NCI-H2081 (cell line): Measurements from ENCODE around the gene GAST.

ENCODE experiments used
- DNase-seq, 2 experiments: peaks; one replicate each; lab custom pipeline; 2025; lab: John Stamatoyannopoulos, UW

GAST gene

DNA sequence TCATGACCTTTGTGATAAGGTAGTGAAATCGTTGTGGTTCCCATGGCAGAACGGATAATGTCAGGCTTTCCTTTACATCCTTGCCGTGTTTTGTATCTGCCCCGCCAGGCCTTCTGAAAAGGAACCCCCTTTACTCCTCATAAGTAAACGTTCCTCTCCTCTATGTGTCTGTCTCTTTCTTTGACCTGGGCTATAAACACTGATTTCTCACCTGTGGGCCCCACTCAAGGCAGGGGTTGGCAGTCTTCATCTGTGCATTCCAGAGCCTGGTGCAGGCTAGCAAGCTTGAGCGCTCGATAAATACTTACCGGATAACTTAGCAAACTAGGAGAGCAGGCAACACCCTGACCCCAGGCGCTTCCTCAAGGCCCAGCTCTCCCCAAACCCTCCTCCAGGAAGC lies 29.6 kb downstream of the GAST start:
- no peak for DNase-seq

DNA sequence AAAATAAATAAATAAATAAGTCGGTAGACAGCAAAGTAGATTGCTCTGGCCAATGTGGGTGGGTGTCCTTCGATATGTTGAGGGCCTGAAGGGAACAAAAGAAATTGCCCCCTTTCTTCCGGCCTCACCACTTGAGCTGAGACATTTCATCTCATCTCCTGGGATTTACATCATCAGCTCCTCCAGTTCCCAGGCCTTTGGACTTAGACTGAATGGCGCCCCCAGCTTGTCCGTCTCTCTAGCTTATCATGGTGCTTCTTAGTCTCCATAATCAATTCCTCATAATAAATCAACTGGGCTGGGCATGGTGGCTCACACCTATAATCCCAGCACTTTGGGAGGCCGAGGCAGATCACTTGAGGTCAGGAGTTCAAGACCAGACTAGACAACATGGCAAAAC lies 36.1 kb downstream of the GAST start:
- no peak for DNase-seq

DNA sequence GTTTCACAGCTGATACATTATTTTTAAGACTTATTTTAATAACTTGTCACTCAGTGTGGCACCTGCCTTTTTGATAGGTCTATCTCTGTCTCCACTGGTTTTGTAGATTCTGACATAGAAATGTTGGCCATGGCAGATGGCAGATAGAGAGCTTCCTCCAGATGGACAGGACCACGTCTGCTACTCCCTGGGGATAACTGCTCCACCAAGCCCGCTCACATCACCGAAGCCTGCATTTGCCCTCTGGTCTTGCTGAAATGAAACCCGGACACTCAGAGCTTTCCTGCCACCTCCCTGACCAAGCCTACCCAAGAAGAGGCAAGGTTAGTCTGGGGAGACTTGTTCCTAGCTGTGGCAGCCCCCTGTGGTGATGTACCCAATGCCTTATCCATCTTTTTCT lies 38.7 kb downstream of the GAST start:
- no peak for DNase-seq

DNA sequence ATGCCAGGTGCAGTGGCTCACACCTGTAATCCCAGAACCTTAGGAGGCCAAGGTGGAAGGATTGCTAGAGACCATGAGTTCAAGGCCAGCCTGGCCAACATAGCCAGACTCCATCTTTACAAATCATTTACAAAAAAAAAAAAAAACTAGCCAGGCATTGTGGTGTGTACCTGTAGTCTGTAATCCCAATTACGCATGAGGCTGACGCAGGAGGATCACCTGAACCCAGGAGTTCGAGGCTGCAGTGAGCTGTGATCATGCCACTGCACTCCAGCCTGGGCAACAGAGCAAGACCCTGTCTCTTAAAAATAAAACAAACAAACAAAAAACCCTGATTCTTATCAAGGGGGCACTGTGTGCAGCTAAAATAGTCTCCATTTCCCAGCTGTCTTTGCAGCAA lies 39.2 kb downstream of the GAST start:
- no peak for DNase-seq

DNA sequence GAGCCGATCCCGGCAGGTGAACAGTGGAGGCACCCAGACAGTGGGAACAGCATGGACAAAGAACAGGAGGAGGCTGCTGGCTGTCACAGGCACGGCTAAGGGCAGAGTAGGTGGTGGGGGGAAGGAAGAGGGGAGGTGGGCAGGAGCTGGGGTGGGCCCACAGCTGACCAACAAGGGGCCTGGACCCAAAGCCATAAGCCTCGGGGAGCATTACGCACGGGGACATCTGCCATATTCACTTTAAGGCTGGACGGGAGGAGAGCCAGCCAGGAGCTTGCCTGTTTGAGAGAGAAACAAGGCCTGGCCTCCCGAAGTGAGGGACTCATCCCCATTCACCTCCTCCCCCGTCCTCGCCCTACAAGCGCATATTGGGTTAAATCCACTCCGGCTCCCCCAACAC lies 41.9 kb downstream of the GAST start:
- DNase-seq, result no peak

DNA sequence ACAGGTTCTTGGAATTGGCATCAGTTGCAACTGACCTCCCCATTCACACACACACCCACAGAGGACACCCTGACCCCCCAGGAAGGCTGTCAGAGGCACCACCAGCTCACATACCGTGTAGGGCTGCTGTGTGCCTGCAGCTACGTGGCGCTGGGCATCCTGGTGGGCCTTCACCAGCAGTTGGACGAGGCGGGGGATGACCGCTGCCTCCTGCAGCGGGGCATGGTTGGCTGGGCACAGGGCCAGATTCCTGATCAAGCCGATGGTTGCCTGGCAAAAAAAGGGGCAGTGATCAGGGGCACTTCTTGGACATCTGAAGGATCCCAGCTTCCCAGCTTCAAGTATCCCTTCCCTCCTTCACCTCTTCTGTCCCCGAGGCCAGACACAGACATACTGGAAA lies 46.5 kb downstream of the GAST start:
- DNase-seq, result no peak

DNA sequence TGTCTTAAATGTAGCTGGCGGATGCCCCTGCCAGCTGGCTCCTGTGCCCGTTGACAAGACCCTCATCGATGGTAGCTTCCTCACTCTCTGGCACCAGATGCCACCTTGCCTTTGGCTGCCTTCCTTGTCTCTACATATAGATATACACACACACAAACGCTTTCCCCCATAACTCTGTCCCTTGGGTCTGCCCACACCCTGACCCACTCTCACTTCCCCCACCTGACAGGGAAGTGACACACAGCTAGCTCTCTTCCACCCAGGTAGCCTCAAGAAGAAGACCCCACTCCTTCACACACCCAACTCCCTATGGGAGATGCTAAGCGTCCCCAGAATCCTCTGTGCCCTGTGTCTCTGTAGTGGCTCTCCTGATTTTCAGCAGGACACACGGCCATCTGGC lies 48.7 kb downstream of the GAST start:
- DNase-seq, result no peak

DNA sequence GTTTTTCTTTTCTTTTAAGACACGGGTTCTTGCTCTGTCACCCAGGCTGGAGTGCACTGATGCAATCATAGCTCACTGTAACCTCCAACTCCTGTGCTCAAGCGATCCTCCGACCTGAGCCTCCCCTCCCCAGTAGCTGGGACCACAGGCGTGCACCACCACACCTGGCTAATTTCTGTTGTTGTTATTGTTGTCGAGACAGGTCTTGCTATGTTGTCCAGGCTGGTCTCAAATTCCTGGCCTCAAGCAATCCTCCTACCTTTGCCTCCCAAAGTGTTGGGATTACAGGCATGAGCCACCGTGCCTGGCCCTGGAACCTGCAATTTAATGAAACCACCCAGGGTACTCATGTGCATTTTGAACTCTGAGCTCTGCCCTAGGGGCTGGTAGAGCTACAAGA lies 50.3 kb downstream of the GAST start:
- DNase-seq, result no peak

DNA sequence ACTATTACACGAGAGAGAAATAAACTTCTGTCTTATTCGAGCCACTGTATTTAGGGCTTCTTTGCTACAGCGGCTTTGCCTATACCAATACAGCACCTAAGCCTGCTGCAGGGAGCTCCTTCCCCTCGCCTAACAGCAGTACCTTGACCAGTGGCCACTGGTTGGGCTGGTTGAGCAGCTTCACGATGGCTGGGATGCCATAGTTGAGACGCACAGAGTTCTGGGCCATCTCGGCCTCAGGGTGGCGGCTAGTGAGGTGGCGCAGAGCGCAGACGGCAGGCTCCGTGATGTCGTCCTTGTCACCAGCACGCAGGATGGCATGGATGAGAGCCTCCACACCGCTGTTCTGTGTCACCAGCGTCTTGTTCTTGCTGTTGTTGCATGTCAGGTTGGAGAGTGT lies 50.7 kb downstream of the GAST start:
- DNase-seq, result no peak

DNA sequence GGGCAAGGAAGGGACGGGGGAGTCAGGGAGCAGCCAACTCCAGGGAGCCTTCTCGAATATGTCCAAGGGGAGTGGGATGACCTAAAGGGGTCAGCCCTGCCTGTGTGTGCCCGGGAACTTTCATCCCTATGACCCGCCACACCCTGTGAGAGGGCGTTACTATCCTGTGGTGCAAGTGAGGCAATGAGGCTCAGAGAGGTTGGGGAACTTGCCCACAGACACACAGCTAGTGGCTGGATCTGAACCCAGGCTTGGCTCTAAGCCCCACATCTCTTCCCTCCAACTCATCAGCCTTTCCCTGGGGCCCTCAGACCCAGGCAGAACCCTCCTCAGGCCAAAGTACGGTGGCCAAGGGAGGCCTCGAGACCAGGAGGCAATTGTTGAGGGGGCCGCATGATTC lies 51.2 kb downstream of the GAST start:
- no peak for DNase-seq
